GM12878 (cell line): Measurements from ENCODE around the gene NFATC1. TPM values are rescaled to one million over a fixed set of nuclear protein-coding genes. Genes with fewer than 3 reads are reported as not detected.

Source experiments
- ATAC-seq: fragments of 200-7000 bp; cut with Tn5 transposase; 3 replicates; pipeline ENCODE4 v1.9.1; 2020; ENCODE audit warnings: mild to moderate bottlenecking, moderate library complexity
- BruUV-seq: library from RNA; stranded (reverse); fragments of 400-500 nt; replicated peaks from 2 replicates; lab custom pipeline; 2021; lab: Mats Ljungman, UMichigan
- CTCF ChIA-PET: fragments of 300-600 bp; sonication (Branson Sonifier 250); formaldehyde crosslinking; extraction: SDS; loops from one replicate; lab custom pipeline; 2021; ENCODE audit warnings: inconsistent platforms; lab: Yijun Ruan, JAX
- POLR2A ChIA-PET: fragments of 350-600 bp; formaldehyde crosslinking; extraction: SDS; loops from one replicate; lab custom pipeline; 2021; ENCODE audit warnings: inconsistent platforms; lab: Charles Lee
- RAD21 ChIA-PET: fragments of 300-600 bp; sonication (Branson Sonifier 250); formaldehyde crosslinking; loops from one replicate; lab custom pipeline; 2023; ENCODE audit warnings: antibody characterized with exemption; ENCODE audit not compliant: unreplicated experiment; lab: Charles Lee
- SMC1A ChIA-PET: fragments of 300-600 bp; sonication (Branson Sonifier 250); formaldehyde crosslinking; loops from one replicate; lab custom pipeline; 2023; ENCODE audit not compliant: unreplicated experiment, uncharacterized antibody; lab: Charles Lee
- DNase-seq: peaks from one replicate; pipeline ENCODE4 v3.0.0-alpha.2; 2011; ENCODE audit warnings: low read depth, low spot score
- FAIRE-seq: peaks from 3 replicates; lab custom pipeline; 2011; peaks lifted over from hg19 to GRCh38; lab: Jason Lieb, UNC
- H2AFZ ChIP-seq: 2 replicates; pipeline ENCODE4 v1.6.0; 2011; ENCODE audit warnings: low read depth, low read length, control low read depth; ENCODE audit not compliant: control insufficient read depth
- H3K27ac ChIP-seq: 2 replicates; pipeline ENCODE4 v1.5.1; 2011; ENCODE audit warnings: control low read depth; ENCODE audit not compliant: control insufficient read depth, insufficient read depth
- H3K27me3 ChIP-seq, 2 experiments: replicated peaks in 1 of 2; 2 replicates each; pipeline versions ENCODE4 v1.6.0 to v1.6.1; 2011; ENCODE audit warnings: low read length in 1 of 2; ENCODE audit not compliant: control insufficient read depth in 2 of 2, insufficient read depth in 2 of 2
- H3K36me3 ChIP-seq, 2 experiments: 2 replicates each; pipeline ENCODE4 v1.5.1; 2011; ENCODE audit warnings: low read length in 1 of 2; ENCODE audit not compliant: control insufficient read depth in 2 of 2, insufficient read depth in 2 of 2
- H3K4me1 ChIP-seq: 2 replicates; pipeline ENCODE4 v1.6.1; 2011; ENCODE audit warnings: mild to moderate bottlenecking, low read length, moderate library complexity, mixed read lengths; ENCODE audit not compliant: control insufficient read depth, insufficient read depth
- H3K4me2 ChIP-seq: 2 replicates; pipeline ENCODE4 v1.6.0; 2011; ENCODE audit warnings: control low read depth; ENCODE audit not compliant: control insufficient read depth, insufficient read depth
- H3K4me3 ChIP-seq: fragments of 200-600 bp; sonication (generic); 2 replicates; pipeline ENCODE4 v1.5.1; 2016
- H3K79me2 ChIP-seq: 2 replicates; pipeline ENCODE4 v1.6.0; 2011; ENCODE audit warnings: low read length; ENCODE audit not compliant: control insufficient read depth, insufficient read depth
- H3K9ac ChIP-seq: 2 replicates; pipeline ENCODE4 v1.8.0; 2011; ENCODE audit warnings: low read length, control low read depth, mixed read lengths; ENCODE audit not compliant: control insufficient read depth, insufficient read depth
- H3K9me3 ChIP-seq: replicated peaks from 3 replicates; pipeline ENCODE4 v1.5.1; 2011; ENCODE audit warnings: mild to moderate bottlenecking, low read length; ENCODE audit not compliant: control insufficient read depth, insufficient read depth
- H4K20me1 ChIP-seq: 2 replicates; pipeline ENCODE4 v1.6.0; 2011; ENCODE audit not compliant: control insufficient read depth, insufficient read depth
- ATF7 ChIP-seq: fragments of 450-650 bp; IDR thresholded peaks from 2 replicates; pipeline ENCODE4 v1.6.1; 2016; ENCODE audit warnings: low read depth, mild to moderate bottlenecking
- CREM ChIP-seq: IDR thresholded peaks from 2 replicates; pipeline ENCODE4 v1.6.1; 2014; ENCODE audit warnings: antibody characterized with exemption, low read depth
- CTCF ChIP-seq, 3 experiments: IDR thresholded peaks in 2 of 3; conservative IDR thresholded peaks in 1 of 3; 2 replicates each; pipeline ENCODE4 v1.5.1; 2011; ENCODE audit warnings: low read depth in 3 of 3, low read length in 3 of 3, mild to moderate bottlenecking in 3 of 3, control low read depth in 2 of 3, moderate library complexity in 2 of 3, inconsistent platforms in 1 of 3, mixed read lengths in 1 of 3; ENCODE audit not compliant: control insufficient read depth in 2 of 3, insufficient read depth in 1 of 3; ENCODE audit errors: extremely low read depth in 1 of 3
- ESRRA ChIP-seq: IDR thresholded peaks from 2 replicates; pipeline ENCODE4 v1.6.1; 2012; ENCODE audit warnings: mild to moderate bottlenecking, low read length, improper control_type of control experiment
- MEF2A ChIP-seq: IDR thresholded peaks from 2 replicates; pipeline ENCODE4 v1.6.1; 2011; ENCODE audit warnings: low read depth, mild to moderate bottlenecking, low read length, moderate library complexity; ENCODE audit not compliant: insufficient read depth
- NFYA ChIP-seq: IDR thresholded peaks from 2 replicates; pipeline ENCODE4 v1.6.1; 2011; ENCODE audit warnings: low read depth, mild to moderate bottlenecking, low read length, improper control_type of control experiment, borderline replicate concordance
- PBX3 ChIP-seq: IDR thresholded peaks from 2 replicates; pipeline ENCODE4 v1.6.1; 2011; ENCODE audit warnings: mild to moderate bottlenecking, low read depth, low read length, moderate library complexity; ENCODE audit not compliant: insufficient replicate concordance
- POLR2AphosphoS2 ChIP-seq: IDR thresholded peaks from 2 replicates; pipeline ENCODE4 v1.6.1; 2011; ENCODE audit warnings: low read depth, mild to moderate bottlenecking, low read length, improper control_type of control experiment, moderate library complexity
- SPI1 ChIP-seq: IDR thresholded peaks from 2 replicates; pipeline ENCODE4 v1.6.1; 2011; ENCODE audit warnings: low read depth, mild to moderate bottlenecking, low read length, moderate library complexity, borderline replicate concordance; ENCODE audit not compliant: insufficient read depth
- STAT3 ChIP-seq: IDR thresholded peaks from 2 replicates; pipeline ENCODE4 v1.6.1; 2011; ENCODE audit warnings: low read depth, low read length, improper control_type of control experiment
- TARDBP ChIP-seq: IDR thresholded peaks from 2 replicates; pipeline ENCODE4 v1.6.1; 2016; ENCODE audit warnings: borderline replicate concordance
- TBL1XR1 ChIP-seq: IDR thresholded peaks from 2 replicates; pipeline ENCODE4 v1.6.1; 2012; ENCODE audit warnings: low read depth, low read length, improper control_type of control experiment
- WGBS: methylation state at CpG from one replicate; pipeline ENCODE4 v1.1.6; 2016; ENCODE audit warnings: low lambda C conversion rate; ENCODE audit not compliant: insufficient replicate concordance, insufficient coverage; ENCODE audit errors: missing lambda C conversion rate; 5-methylcytosine and 5-hydroxymethylcytosine counted together
- in situ Hi-C: fragments of 300-500 bp; cut with MboI; formaldehyde crosslinking; loops from 9 replicates; pipeline ENCODE4 v1.14.3; 2018; ENCODE audit warnings: mixed read lengths
- intact Hi-C: fragments of 100-400 bp; cut with micrococcal nuclease; formaldehyde crosslinking; loops from one replicate; pipeline ENCODE4 v1.14.2; 2022; ENCODE audit not compliant: unreplicated experiment
- polyA plus RNA-seq, 11 experiments: library from polyadenylated mRNA; depleted of rRNA in 4 of 11; unstranded in 6 of 11; stranded (reverse) in 5 of 11; fragments of >200 nt; fragmentation: Nextera tagmentation in 4 of 11; fragmentation: Illumina TruSeq in 1 of 11; extraction: Ambion mirVana in 4 of 11; extraction: Trizol in 1 of 11; gene quantifications; 1 replicate in 1 of 11; 2 replicates in 10 of 11; pipeline versions ENCODE4 v1.2.1 to v1.2.3, GENCODE V29; 2011 to 2016; ENCODE audit warnings: inconsistent platforms in 2 of 11, missing spikeins in 2 of 11, low read depth in 1 of 11
- total RNA-seq, 4 experiments: library from RNA; depleted of rRNA in 3 of 4; stranded (reverse); fragments of >200 nt in 3 of 4; fragmentation: Illumina TruSeq in 1 of 4; extraction: Trizol in 1 of 4; gene quantifications; 2 replicates each; pipeline versions ENCODE4 v1.2.1 to v1.2.3, GENCODE V29; 2013 to 2021
- TF ChIP-seq, protein P1 (sequence below): fragments of 450-650 bp; IDR thresholded peaks from 2 replicates; pipeline ENCODE4 v1.6.1; 2017; ENCODE audit warnings: antibody characterized with exemption, mild to moderate bottlenecking, moderate library complexity
- TF ChIP-seq, protein P2 (sequence below): IDR thresholded peaks from 2 replicates; pipeline ENCODE4 v1.6.1; 2012; ENCODE audit warnings: low read length, inconsistent platforms
- TF ChIP-seq, protein P3 (sequence below): IDR thresholded peaks from 2 replicates; pipeline ENCODE4 v1.6.1; 2011; ENCODE audit warnings: borderline replicate concordance, low read depth, mild to moderate bottlenecking, moderate library complexity, low read length; ENCODE audit not compliant: insufficient read depth, poor library complexity, severe bottlenecking

The NFATC1 gene
- total and polyA plus RNA-seq, 10 of the 15 experiments (the other 5 are each of a cell fraction or from before 2014, with no cell fraction given) = 0.84 to 20.8 (median 5.1) TPM

DNA sequence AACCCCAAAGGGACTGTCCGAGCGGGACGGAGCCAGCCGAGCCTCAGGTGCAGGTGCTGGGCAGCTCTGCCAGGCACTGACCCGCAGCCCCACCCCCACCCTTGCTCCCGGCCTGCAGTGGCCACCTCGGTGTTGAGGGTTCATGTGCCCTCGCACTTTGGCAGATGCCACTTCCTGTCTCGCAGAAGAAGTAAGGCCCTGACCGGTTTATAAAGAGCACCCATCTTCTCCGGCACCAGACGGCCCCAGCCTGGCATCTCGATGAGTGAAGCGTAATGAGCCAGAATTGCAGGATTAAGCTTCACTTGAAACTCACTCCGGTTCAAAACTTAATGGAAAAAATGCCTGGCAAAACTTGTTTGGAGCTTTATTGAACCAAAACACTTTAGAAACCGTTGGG is 10.9 kb upstream of the NFATC1 start:
- H3K4me1 ChIP-seq = no peaks in the 10 kb centered on the region
- no peaks in the 10 kb centered on the region for H4K20me1 ChIP-seq
- no peak overlapping the region for H3K27ac ChIP-seq
- CTCF ChIA-PET = interaction anchor here (0.9 to 1.5 kb wide), 2 partner anchors 138 to 258 kb away, joined by 4 read pairs; no protein-coding TSS in a partner anchor
- no peak overlapping the region for H2AFZ ChIP-seq
- no peak overlapping the region for H3K4me2 ChIP-seq
- H3K4me3 ChIP-seq = no peak overlapping the region
- WGBS = 37% methylated on average over 16 of the region's 16 CpGs
- H3K79me2 ChIP-seq = no peaks in the 10 kb centered on the region
- H3K27me3 ChIP-seq = no peaks in the 10 kb centered on the region
- BruUV-seq = no TSS peak
- no peak for DNase-seq
- no peak overlapping the region for H3K9ac ChIP-seq
- RAD21 ChIA-PET = interaction anchor here (1.2 to 1.3 kb wide), 2 partner anchors 11 to 139 kb away, joined by 4 to 6 read pairs; partner anchors contain the start of gene NFATC1
- in situ Hi-C loops = no loop called here
- ATAC-seq = no peak
- no peaks in the 10 kb centered on the region for H3K9me3 ChIP-seq
- intact Hi-C loops = no loop called here
- H3K36me3 ChIP-seq = 0 out of 4 replicates have a peak, but pooled peaks cover 0 to 2% of the 10 kb centered on the region in 2 experiments
- FAIRE-seq = no peak
- SMC1A ChIA-PET = interaction anchor here (1.0 kb wide), 1 partner anchor 143 kb away, joined by 3 read pairs; no protein-coding TSS in a partner anchor
- POLR2A ChIA-PET = no interaction called here
- TF ChIP-seq PBX3 (no peak), CTCF (IDR thresholded peaks at IDR 0.05 in 2 of 3, conservative IDR thresholded peaks at IDR 0.05 in 1 of 3; ENCODE audit: control insufficient read depth in 2 of 3, extremely low read depth in 1 of 3, insufficient read depth in 1 of 3, low read depth in 3 of 3, low read length in 3 of 3) (no peak), MEF2A (no peak), STAT3 (no peak), ESRRA (no peak), CREM (no peak), ATF7 (no peak), TARDBP (no peak), TBL1XR1 (no peak), POLR2AphosphoS2 (no peak), NFYA (no peak), SPI1 (no peak)
- TF ChIP-seq, protein P1, sequence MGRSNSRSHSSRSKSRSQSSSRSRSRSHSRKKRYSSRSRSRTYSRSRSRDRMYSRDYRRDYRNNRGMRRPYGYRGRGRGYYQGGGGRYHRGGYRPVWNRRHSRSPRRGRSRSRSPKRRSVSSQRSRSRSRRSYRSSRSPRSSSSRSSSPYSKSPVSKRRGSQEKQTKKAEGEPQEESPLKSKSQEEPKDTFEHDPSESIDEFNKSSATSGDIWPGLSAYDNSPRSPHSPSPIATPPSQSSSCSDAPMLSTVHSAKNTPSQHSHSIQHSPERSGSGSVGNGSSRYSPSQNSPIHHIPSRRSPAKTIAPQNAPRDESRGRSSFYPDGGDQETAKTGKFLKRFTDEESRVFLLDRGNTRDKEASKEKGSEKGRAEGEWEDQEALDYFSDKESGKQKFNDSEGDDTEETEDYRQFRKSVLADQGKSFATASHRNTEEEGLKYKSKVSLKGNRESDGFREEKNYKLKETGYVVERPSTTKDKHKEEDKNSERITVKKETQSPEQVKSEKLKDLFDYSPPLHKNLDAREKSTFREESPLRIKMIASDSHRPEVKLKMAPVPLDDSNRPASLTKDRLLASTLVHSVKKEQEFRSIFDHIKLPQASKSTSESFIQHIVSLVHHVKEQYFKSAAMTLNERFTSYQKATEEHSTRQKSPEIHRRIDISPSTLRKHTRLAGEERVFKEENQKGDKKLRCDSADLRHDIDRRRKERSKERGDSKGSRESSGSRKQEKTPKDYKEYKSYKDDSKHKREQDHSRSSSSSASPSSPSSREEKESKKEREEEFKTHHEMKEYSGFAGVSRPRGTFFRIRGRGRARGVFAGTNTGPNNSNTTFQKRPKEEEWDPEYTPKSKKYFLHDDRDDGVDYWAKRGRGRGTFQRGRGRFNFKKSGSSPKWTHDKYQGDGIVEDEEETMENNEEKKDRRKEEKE = no peak
- TF ChIP-seq, protein P2, sequence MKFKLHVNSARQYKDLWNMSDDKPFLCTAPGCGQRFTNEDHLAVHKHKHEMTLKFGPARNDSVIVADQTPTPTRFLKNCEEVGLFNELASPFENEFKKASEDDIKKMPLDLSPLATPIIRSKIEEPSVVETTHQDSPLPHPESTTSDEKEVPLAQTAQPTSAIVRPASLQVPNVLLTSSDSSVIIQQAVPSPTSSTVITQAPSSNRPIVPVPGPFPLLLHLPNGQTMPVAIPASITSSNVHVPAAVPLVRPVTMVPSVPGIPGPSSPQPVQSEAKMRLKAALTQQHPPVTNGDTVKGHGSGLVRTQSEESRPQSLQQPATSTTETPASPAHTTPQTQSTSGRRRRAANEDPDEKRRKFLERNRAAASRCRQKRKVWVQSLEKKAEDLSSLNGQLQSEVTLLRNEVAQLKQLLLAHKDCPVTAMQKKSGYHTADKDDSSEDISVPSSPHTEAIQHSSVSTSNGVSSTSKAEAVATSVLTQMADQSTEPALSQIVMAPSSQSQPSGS = no peak
- TF ChIP-seq, protein P3, sequence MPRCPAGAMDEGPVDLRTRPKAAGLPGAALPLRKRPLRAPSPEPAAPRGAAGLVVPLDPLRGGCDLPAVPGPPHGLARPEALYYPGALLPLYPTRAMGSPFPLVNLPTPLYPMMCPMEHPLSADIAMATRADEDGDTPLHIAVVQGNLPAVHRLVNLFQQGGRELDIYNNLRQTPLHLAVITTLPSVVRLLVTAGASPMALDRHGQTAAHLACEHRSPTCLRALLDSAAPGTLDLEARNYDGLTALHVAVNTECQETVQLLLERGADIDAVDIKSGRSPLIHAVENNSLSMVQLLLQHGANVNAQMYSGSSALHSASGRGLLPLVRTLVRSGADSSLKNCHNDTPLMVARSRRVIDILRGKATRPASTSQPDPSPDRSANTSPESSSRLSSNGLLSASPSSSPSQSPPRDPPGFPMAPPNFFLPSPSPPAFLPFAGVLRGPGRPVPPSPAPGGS = no peak
